IMR-90 (cell line): Measurements from ENCODE around the gene PRRX1. TPM values are rescaled to one million over a fixed set of nuclear protein-coding genes. Genes with fewer than 3 reads are reported as not detected.

ENCODE experiments used
- ATAC-seq: fragments of 200-7000 bp; cut with Tn5 transposase; 2 replicates; pipeline ENCODE4 v1.9.1; 2020; ENCODE audit warnings: low read depth, mild to moderate bottlenecking, moderate library complexity
- BruUV-seq: library from RNA; stranded (reverse); fragments of 400-500 nt; replicated peaks from 2 replicates; lab custom pipeline; 2021; lab: Mats Ljungman, UMichigan
- CTCF ChIA-PET: fragments of 300-600 bp; formaldehyde crosslinking; extraction: SDS; loops from one replicate; lab custom pipeline; 2021; ENCODE audit warnings: antibody characterized with exemption; lab: Yijun Ruan, JAX
- POLR2A ChIA-PET: fragments of 300-600 bp; sonication (Branson Sonifier 250); formaldehyde crosslinking; loops from one replicate; lab custom pipeline; 2022; ENCODE audit warnings: antibody characterized with exemption; ENCODE audit not compliant: unreplicated experiment; lab: Charles Lee
- DNase-seq: peaks from one replicate; pipeline ENCODE4 v3.0.0; 2013
- H2AFZ ChIP-seq: replicated peaks from 2 replicates; pipeline ENCODE3; 2013; ENCODE audit warnings: low read length, mild to moderate bottlenecking; ENCODE audit not compliant: poor library complexity
- H2AK5ac ChIP-seq: 2 replicates; pipeline ENCODE4 v1.6.1; 2013; ENCODE audit warnings: low read depth, low read length, inconsistent platforms
- H2AK9ac ChIP-seq: replicated peaks from 2 replicates; pipeline ENCODE3; 2013; ENCODE audit warnings: mild to moderate bottlenecking, low read depth, low read length, moderate library complexity; ENCODE audit not compliant: poor library complexity
- H2BK120ac ChIP-seq: 2 replicates; pipeline ENCODE4 v1.6.1; 2013; ENCODE audit warnings: low read depth, low read length, inconsistent platforms
- H2BK15ac ChIP-seq: 3 replicates; pipeline ENCODE4 v1.6.1; 2013; ENCODE audit warnings: low read depth, low read length, inconsistent platforms
- H2BK20ac ChIP-seq: 2 replicates; pipeline ENCODE4 v1.6.1; 2013; ENCODE audit warnings: low read depth, mild to moderate bottlenecking, inconsistent platforms, low read length, moderate library complexity
- H2BK5ac ChIP-seq: 2 replicates; pipeline ENCODE4 v1.6.1; 2013; ENCODE audit warnings: mild to moderate bottlenecking, low read depth, low read length, inconsistent platforms; ENCODE audit not compliant: poor library complexity, severe bottlenecking
- H3K14ac ChIP-seq: replicated peaks from 2 replicates; pipeline ENCODE4 v1.6.1; 2013; ENCODE audit warnings: low read depth, low read length, inconsistent platforms
- H3K18ac ChIP-seq: 2 replicates; pipeline ENCODE4 v1.6.1; 2013; ENCODE audit warnings: low read depth, low read length, control low read depth
- H3K23ac ChIP-seq: 2 replicates; pipeline ENCODE4 v1.6.1; 2013; ENCODE audit warnings: low read depth, low read length, inconsistent platforms
- H3K27ac ChIP-seq: 2 replicates; pipeline ENCODE4 v1.5.1; 2013; ENCODE audit warnings: mild to moderate bottlenecking, control low read depth, low read length; ENCODE audit not compliant: insufficient read depth
- H3K27me3 ChIP-seq: 2 replicates; pipeline ENCODE4 v1.6.1; 2013; ENCODE audit warnings: low read length; ENCODE audit not compliant: control insufficient read depth, insufficient read depth
- H3K36me3 ChIP-seq: 2 replicates; pipeline ENCODE4 v1.6.1; 2013; ENCODE audit warnings: low read length, mixed read lengths; ENCODE audit not compliant: control insufficient read depth, insufficient read depth
- H3K4ac ChIP-seq: 2 replicates; pipeline ENCODE4 v1.6.1; 2013; ENCODE audit warnings: low read depth, low read length, inconsistent platforms
- H3K4me1 ChIP-seq: 2 replicates; pipeline ENCODE4 v1.6.1; 2013; ENCODE audit warnings: low read length, mixed read lengths; ENCODE audit not compliant: control insufficient read depth, insufficient read depth
- H3K4me2 ChIP-seq: 2 replicates; pipeline ENCODE4 v1.6.1; 2013; ENCODE audit warnings: low read depth, mild to moderate bottlenecking, control low read depth, low read length, moderate library complexity
- H3K4me3 ChIP-seq: 2 replicates; pipeline ENCODE4 v1.5.1; 2013; ENCODE audit warnings: low read depth, mild to moderate bottlenecking, control low read depth, low read length, moderate library complexity; ENCODE audit not compliant: insufficient read depth
- H3K56ac ChIP-seq: 2 replicates; pipeline ENCODE4 v1.6.1; 2013; ENCODE audit warnings: low read length, inconsistent platforms; ENCODE audit not compliant: insufficient read depth; ENCODE audit errors: extremely low read depth
- H3K79me1 ChIP-seq, 2 experiments: 2 replicates each; pipeline ENCODE4 v1.6.1; 2013; ENCODE audit warnings: low read length in 2 of 2, inconsistent platforms in 1 of 2, low read depth in 1 of 2
- H3K9ac ChIP-seq: 2 replicates; pipeline ENCODE4 v1.6.1; 2013; ENCODE audit warnings: low read depth, low read length, control low read depth
- H3K9me1 ChIP-seq: 2 replicates; pipeline ENCODE4 v1.6.1; 2013; ENCODE audit warnings: low read length, inconsistent platforms; ENCODE audit not compliant: insufficient read depth
- H3K9me3 ChIP-seq: 2 replicates; pipeline ENCODE4 v1.6.1; 2013; ENCODE audit warnings: low read length; ENCODE audit not compliant: control insufficient read depth, insufficient read depth
- H4K20me1 ChIP-seq: 2 replicates; pipeline ENCODE4 v1.6.1; 2013; ENCODE audit warnings: low read length, inconsistent platforms; ENCODE audit not compliant: insufficient read depth
- H4K5ac ChIP-seq: 2 replicates; pipeline ENCODE4 v1.6.1; 2013; ENCODE audit warnings: mild to moderate bottlenecking, low read depth, low read length, control low read depth
- H4K8ac ChIP-seq, 2 experiments: 2 replicates each; pipeline ENCODE4 v1.6.1; 2013; ENCODE audit warnings: low read depth in 2 of 2, low read length in 2 of 2, control low read depth in 1 of 2, inconsistent platforms in 1 of 2
- H4K91ac ChIP-seq: 2 replicates; pipeline ENCODE4 v1.6.1; 2013; ENCODE audit warnings: low read depth, low read length, inconsistent platforms; ENCODE audit not compliant: insufficient read depth
- BHLHE40 ChIP-seq: fragments of 150-350 bp; IDR thresholded peaks from 2 replicates; pipeline ENCODE4 v1.6.1; 2016; ENCODE audit warnings: mild to moderate bottlenecking, low read depth, low read length
- MAFK ChIP-seq: IDR thresholded peaks from 2 replicates; pipeline ENCODE4 v1.6.1; 2012; ENCODE audit warnings: low read depth, low read length, improper control_type of control experiment
- MAZ ChIP-seq: IDR thresholded peaks from 2 replicates; pipeline ENCODE4 v1.6.1; 2012; ENCODE audit warnings: low read depth, mild to moderate bottlenecking, low read length, improper control_type of control experiment, moderate library complexity, borderline replicate concordance
- MXI1 ChIP-seq: IDR thresholded peaks from 2 replicates; pipeline ENCODE4 v1.6.1; 2012; ENCODE audit warnings: low read depth, mild to moderate bottlenecking, low read length, moderate library complexity, borderline replicate concordance
- RCOR1 ChIP-seq: IDR thresholded peaks from 2 replicates; pipeline ENCODE4 v1.6.1; 2012; ENCODE audit warnings: mild to moderate bottlenecking, low read length, improper control_type of control experiment; ENCODE audit not compliant: insufficient replicate concordance
- RFX5 ChIP-seq: IDR thresholded peaks from 2 replicates; pipeline ENCODE4 v1.8.0; 2012; ENCODE audit warnings: low read depth, mild to moderate bottlenecking, low read length, moderate library complexity
- SMC3 ChIP-seq: fragments of 150-350 bp; IDR thresholded peaks from 2 replicates; pipeline ENCODE4 v1.6.1; 2016; ENCODE audit warnings: low read depth, mild to moderate bottlenecking, antibody characterized with exemption, low read length, moderate library complexity
- WGBS, 2 experiments: methylation state at CpG; one replicate each; pipeline versions ENCODE4 v1.1.5 to v1.1.7; 2013; ENCODE audit warnings: missing lambda C conversion rate in 2 of 2; ENCODE audit not compliant: insufficient read length in 1 of 2; ENCODE audit errors: extremely low coverage in 2 of 2; 5-methylcytosine and 5-hydroxymethylcytosine counted together
- dilution Hi-C: fragments of 300-500 bp; cut with HindIII; formaldehyde crosslinking; loops from one replicate; pipeline ENCODE4 v1.14.3; 2018; ENCODE audit warnings: low sequenced_read_pairs; ENCODE audit not compliant: unreplicated experiment
- in situ Hi-C: fragments of 300-500 bp; cut with MboI; formaldehyde crosslinking; loops from 3 replicates; pipeline ENCODE4 v1.14.3; 2019; ENCODE audit warnings: low sequenced_read_pairs, inconsistent platforms, mixed read lengths
- intact Hi-C: fragments of 100-400 bp; cut with micrococcal nuclease; formaldehyde crosslinking; loops from 2 replicates; pipeline ENCODE4 v1.10.0; 2022
- polyA plus RNA-seq, 3 experiments: library from polyadenylated mRNA; depleted of rRNA; stranded (reverse); fragments of >200 nt; gene quantifications; 2 replicates each; pipeline ENCODE4 v1.2.3, GENCODE V29; 2012; ENCODE audit warnings: low replicate concordance in 1 of 3
- total RNA-seq: library from RNA; depleted of rRNA; stranded (reverse); fragments of >200 nt; gene quantifications from 2 replicates; pipeline ENCODE4 v1.2.3, GENCODE V29; 2012
- TF ChIP-seq, protein P1 (sequence below): fragments of 150-350 bp; IDR thresholded peaks from 2 replicates; pipeline ENCODE4 v1.6.1; 2017; ENCODE audit warnings: mild to moderate bottlenecking, antibody characterized with exemption, low read length, low read depth
- TF ChIP-seq, protein P2 (sequence below): conservative IDR thresholded peaks from 2 replicates; pipeline ENCODE4 v1.5.1; 2012; ENCODE audit warnings: mild to moderate bottlenecking, low read depth, low read length, improper control_type of control experiment

The PRRX1 gene
- total and polyA plus RNA-seq, 2 of the 4 experiments (the other 2 are of a cell fraction), result 50.0 to 65.4 TPM

DNA sequence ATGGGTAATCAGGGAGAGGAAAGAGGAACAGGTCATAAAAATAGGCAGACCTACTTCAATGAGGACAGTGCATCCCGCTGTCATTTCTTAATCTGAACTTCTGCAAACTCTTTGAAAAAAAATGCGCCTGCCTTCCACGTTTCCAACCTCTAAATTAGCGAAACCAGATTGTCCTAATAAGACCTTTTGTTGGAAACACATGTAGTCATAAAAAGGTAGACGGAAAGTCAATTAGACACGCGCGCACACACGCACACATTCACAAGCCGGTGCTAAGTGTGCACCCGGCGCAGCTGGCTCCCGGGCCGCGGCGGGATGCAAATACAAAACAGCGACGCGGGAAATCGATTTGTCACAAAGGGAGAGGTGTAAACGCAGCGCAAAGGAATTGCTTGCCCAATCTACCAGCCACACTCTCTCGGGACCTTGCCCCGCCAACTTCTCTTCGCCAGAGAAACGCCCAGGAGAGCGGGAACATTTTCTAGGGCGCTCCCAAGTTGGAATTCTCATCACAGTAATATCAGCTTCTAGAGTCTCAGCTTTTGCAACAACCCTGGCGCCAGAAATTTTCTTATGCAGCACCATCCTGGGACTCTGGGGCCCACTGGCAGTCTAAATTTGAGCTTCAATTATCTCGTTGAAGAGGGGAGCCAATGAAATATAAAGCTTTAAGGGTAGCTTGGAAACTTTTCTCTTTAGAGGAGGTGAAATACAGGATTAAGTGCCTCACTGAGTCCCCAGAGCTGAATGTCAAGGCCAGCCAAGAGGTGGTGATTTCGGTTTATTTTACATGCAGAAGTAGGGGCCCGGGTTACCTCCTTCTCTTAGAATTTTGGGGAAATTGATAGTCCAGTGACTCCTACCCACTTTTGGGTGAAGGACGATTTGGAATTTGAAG, 4.5 kb downstream of the PRRX1 start:
- Histone ChIP-seq H2AFZ (peak overlapping the region; percentile 5), H2BK5ac (peak overlapping the region; percentile 72), H3K9me3 (no peaks in the 10 kb centered on the region; the same call in 1 of the 2 replicates), H3K23ac (peak overlapping the region; percentile 73), H3K4ac (peak overlapping the region; percentile 41), H3K4me2 (peak overlapping the region; percentile 90), H3K9me1 (no peaks in the 10 kb centered on the region), H3K79me1 (peaks cover 30 to 69% of the 10 kb centered on the region in 2 experiments), H3K18ac (peak overlapping the region; percentile 18; the same call in 1 of the 2 replicates), H3K56ac (no peak overlapping the region), H4K8ac (peak overlapping the region; percentile 37 to 68; a peak in 2 of 4 replicates), H2BK20ac (no peak overlapping the region), H2AK9ac (peak overlapping the region; percentile 26), H4K20me1 (no peaks in the 10 kb centered on the region), H3K9ac (peak overlapping the region; percentile 41; the same call in 1 of the 2 replicates), H3K14ac (peak overlapping the region; percentile 5; the same call in 1 of the 2 replicates), H3K4me1 (peaks cover 7% of the 10 kb centered on the region), H3K27ac (peak overlapping the region; percentile 30; the same call in 1 of the 2 replicates), H2BK15ac (peak overlapping the region; percentile 8; the same call in 1 of the 3 replicates), H2AK5ac (no peak overlapping the region), H3K4me3 (peak overlapping the region; percentile 9; the same call in 1 of the 2 replicates), H4K91ac (no peak overlapping the region; the same call in 1 of the 2 replicates), H2BK120ac (peak overlapping the region; percentile 51; the same call in 1 of the 2 replicates), H3K27me3 (no peaks in the 10 kb centered on the region), H3K36me3 (peaks cover 11% of the 10 kb centered on the region; the same call in 1 of the 2 replicates), H4K5ac (peak overlapping the region; percentile 4; the same call in 1 of the 2 replicates)
- intact Hi-C loops, result loop anchor here (10.0 kb wide), 2 partner anchors 254 to 556 kb away; no protein-coding TSS in a partner anchor
- POLR2A ChIA-PET, result no interaction called here
- TF ChIP-seq MXI1 (no peak), RCOR1 (no peak), SMC3 (no peak), BHLHE40 (no peak), RFX5 (no peak), MAZ (no peak), MAFK (no peak)
- TF ChIP-seq, protein P1, sequence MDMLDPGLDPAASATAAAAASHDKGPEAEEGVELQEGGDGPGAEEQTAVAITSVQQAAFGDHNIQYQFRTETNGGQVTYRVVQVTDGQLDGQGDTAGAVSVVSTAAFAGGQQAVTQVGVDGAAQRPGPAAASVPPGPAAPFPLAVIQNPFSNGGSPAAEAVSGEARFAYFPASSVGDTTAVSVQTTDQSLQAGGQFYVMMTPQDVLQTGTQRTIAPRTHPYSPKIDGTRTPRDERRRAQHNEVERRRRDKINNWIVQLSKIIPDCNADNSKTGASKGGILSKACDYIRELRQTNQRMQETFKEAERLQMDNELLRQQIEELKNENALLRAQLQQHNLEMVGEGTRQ, result no peak
- TF ChIP-seq, protein P2, sequence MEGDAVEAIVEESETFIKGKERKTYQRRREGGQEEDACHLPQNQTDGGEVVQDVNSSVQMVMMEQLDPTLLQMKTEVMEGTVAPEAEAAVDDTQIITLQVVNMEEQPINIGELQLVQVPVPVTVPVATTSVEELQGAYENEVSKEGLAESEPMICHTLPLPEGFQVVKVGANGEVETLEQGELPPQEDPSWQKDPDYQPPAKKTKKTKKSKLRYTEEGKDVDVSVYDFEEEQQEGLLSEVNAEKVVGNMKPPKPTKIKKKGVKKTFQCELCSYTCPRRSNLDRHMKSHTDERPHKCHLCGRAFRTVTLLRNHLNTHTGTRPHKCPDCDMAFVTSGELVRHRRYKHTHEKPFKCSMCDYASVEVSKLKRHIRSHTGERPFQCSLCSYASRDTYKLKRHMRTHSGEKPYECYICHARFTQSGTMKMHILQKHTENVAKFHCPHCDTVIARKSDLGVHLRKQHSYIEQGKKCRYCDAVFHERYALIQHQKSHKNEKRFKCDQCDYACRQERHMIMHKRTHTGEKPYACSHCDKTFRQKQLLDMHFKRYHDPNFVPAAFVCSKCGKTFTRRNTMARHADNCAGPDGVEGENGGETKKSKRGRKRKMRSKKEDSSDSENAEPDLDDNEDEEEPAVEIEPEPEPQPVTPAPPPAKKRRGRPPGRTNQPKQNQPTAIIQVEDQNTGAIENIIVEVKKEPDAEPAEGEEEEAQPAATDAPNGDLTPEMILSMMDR, result no peak
- WGBS, 2 experiments, result 46% methylated on average over 13 of the region's 33 CpGs; no CpG with 5 or more reads in 1 of the 2 experiments
- in situ Hi-C loops, result loop anchor here (10.0 to 25.0 kb wide), 3 partner anchors 134 to 731 kb away; partner anchors contain the start of gene GORAB
- CTCF ChIA-PET, result no interaction called here
- ATAC-seq, result no peak
- DNase-seq, result no peak
- no TSS peak for BruUV-seq
- dilution Hi-C loops, result no loop called here
